Heart right ventricle (tissue), 16 donors: ENCODE measurements around the gene UBIAD1. TPM values are rescaled to one million over a fixed set of nuclear protein-coding genes. Genes with fewer than 3 reads are reported as not detected.

Source experiments
- ATAC-seq, 8 donors: fragments of 200-7000 bp; cut with Tn5 transposase; one replicate each; pipeline ENCODE4 v1.9.1; 2020; ENCODE audit warnings: mild to moderate bottlenecking in 8 of 8, moderate library complexity in 8 of 8, moderate number of reproducible peaks in 1 of 8
- DNase-seq, 2 donors: peaks; one replicate each; pipeline ENCODE4 v3.0.0-alpha.2; 2020
- H3K27ac ChIP-seq, 10 donors: fragments of 200-600 bp; sonication (generic) in 2 of 10; one replicate each; pipeline versions ENCODE4 v1.5.0 to v1.8.0; 2020 to 2022; ENCODE audit warnings: mild to moderate bottlenecking in 3 of 10
- H3K27me3 ChIP-seq, 7 donors: fragments of 200-600 bp; one replicate each; pipeline ENCODE4 v1.8.0; 2021 to 2022; ENCODE audit warnings: mild to moderate bottlenecking in 2 of 7
- H3K36me3 ChIP-seq, 9 donors: fragments of 200-600 bp; sonication (generic) in 1 of 9; one replicate each; pipeline versions ENCODE4 v1.5.0 to v1.8.0; 2020 to 2022; ENCODE audit warnings: mild to moderate bottlenecking in 2 of 9
- H3K4me1 ChIP-seq, 9 donors: fragments of 200-600 bp; sonication (generic) in 1 of 9; one replicate each; pipeline versions ENCODE4 v1.5.0 to v1.8.0; 2020 to 2022; ENCODE audit warnings: mild to moderate bottlenecking in 4 of 9
- H3K4me3 ChIP-seq, 10 donors: fragments of 200-600 bp; sonication (generic) in 2 of 10; one replicate each; pipeline versions ENCODE4 v1.5.0 to v1.8.0; 2020 to 2022; ENCODE audit warnings: mild to moderate bottlenecking in 7 of 10, moderate library complexity in 2 of 10
- H3K9me3 ChIP-seq, 11 donors: fragments of 200-600 bp in 10 of 11; sonication (generic) in 2 of 11; one replicate each; pipeline versions ENCODE4 v1.5.0 to v1.8.0; 2013 to 2022; ENCODE audit warnings: mild to moderate bottlenecking in 2 of 11, control low read depth in 1 of 11, moderate library complexity in 1 of 11
- WGBS, 2 donors: extraction: QIAGEN DNeasy Blood & Tissue Kit; methylation state at CpG; one replicate each; pipeline ENCODE4 v1.1.7; 2013; ENCODE audit warnings: inconsistent platforms in 1 of 2; 5-methylcytosine and 5-hydroxymethylcytosine counted together
- intact Hi-C, 10 donors: fragments of 100-400 bp; cut with DNase I; formaldehyde crosslinking; loops; one replicate each; pipeline versions ENCODE4 v1.11.1 to v1.14.2; 2022
- polyA plus RNA-seq, 2 donors: library from polyadenylated mRNA; stranded (reverse); fragments of 200-250 nt; gene quantifications; one replicate each; pipeline ENCODE4 v1.2.3, GENCODE V29; 2013
- total RNA-seq, 10 donors: library from RNA; stranded (reverse); fragmentation: NEBNext Ultra II Directional in 3 of 10; extraction: Animal tissue kit (Norgen Biotek cat#: 25700) in 3 of 10; gene quantifications; one replicate each; pipeline versions ENCODE4 v1.2.1 to v1.2.4, GENCODE V29; 2021 to 2023
- TF ChIP-seq, protein P1 (sequence below), 9 donors: fragments of 200-600 bp; sonication (generic) in 2 of 9; IDR thresholded peaks; one replicate each; pipeline versions ENCODE4 v1.5.0 to v1.8.0; 2021 to 2022; ENCODE audit warnings: antibody characterized with exemption in 9 of 9, mild to moderate bottlenecking in 5 of 9, moderate library complexity in 1 of 9
- donor health status: Arrhythmogenic right ventricular cardiomyopathy.
- donor health status: ischemic (EF 13 %, LVEDD 7.1; RV severe dilation, severe dysfunction).
- donor health status: healthy with polysubstance abuse.
- donor health status: DM: no; HTN: yes; CAD: no.
- donor health status: DM: no; HTN: no; CAD: no.
- donor health status: ischemic (EF 25% LVEDD 6.9; RV normal size, moderate dysfunction).
- donor health status: ischemic (EF 25% LVEDD 5.7; RV mildly dilated, moderate dysfunction).
- donor health status: healthy.
- donor health status: DM: yes; HTN: yes; CAD: no.
- donor health status: Ischemic cardiomyopathy.
- donor health status: ischemic (EF 35%, LVEDD 5.7; RV mildly dilated, moderate dysfunction).
- donor health status: nonischemic (EF 11% LVEDD 7.7; RV severe dilation, severe dysfunction).
- donor health status: DM: yes; HTN: yes; CAD: no.
- donor health status: PGD.
- donor health status: ischemic (EF 29% LVEDD 5.4; RV normal size, mild dysfunction).
- donor health status: nonischemic (EF 23%, LVEDD 6.1; RV moderate dilation, normal function).

UBIAD1 gene
- total and polyA plus RNA-seq, 12 donors: 4.9 to 17.4 (median 11.6) TPM

DNA sequence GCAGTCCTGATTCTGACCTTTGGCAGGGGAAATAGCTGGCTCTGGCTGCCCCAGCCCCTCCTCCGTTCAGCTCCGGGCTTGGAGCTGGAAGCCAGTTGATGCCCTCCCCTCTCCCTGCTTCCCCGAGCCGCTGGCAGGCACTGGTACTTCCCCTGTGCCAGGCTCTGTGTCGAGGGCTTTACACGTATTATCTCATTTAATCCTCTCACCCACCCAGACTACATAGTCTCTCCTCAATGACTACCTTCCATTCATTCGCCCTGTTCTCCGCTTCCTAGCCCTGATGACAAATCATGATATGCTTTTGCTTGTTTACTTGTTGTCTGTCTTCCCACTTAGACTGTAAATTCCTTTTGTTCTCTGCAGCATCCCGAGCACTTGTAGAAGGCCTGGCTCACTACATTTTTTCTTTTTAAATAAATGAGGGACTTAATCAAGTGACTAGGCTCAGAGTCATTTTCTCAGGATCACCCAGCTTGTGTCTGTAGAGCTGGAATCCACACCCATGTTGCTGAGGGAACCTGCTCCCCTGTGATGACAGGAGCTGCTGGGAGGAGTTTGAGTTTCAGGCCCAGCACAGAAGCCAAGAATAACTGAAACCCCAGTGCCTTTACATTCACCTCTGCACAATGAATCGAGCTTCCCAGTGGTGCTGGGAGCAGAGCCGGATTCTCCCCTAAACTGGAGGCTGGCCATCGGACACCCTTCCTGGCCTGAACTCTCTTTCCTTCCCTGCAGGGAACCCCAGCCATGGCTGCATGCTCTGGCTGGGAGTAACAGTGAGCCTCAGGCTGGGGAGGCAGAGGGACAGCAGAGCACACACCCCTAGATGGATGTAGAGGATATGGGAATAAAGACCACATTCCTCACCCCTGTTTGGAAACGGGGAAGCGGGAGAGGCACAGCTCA is 58.3 kb downstream of the UBIAD1 start:
- no peak overlapping the region for H3K27ac ChIP-seq
- ATAC-seq (no peak), DNase-seq (no peak)
- TF ChIP-seq, protein P1, sequence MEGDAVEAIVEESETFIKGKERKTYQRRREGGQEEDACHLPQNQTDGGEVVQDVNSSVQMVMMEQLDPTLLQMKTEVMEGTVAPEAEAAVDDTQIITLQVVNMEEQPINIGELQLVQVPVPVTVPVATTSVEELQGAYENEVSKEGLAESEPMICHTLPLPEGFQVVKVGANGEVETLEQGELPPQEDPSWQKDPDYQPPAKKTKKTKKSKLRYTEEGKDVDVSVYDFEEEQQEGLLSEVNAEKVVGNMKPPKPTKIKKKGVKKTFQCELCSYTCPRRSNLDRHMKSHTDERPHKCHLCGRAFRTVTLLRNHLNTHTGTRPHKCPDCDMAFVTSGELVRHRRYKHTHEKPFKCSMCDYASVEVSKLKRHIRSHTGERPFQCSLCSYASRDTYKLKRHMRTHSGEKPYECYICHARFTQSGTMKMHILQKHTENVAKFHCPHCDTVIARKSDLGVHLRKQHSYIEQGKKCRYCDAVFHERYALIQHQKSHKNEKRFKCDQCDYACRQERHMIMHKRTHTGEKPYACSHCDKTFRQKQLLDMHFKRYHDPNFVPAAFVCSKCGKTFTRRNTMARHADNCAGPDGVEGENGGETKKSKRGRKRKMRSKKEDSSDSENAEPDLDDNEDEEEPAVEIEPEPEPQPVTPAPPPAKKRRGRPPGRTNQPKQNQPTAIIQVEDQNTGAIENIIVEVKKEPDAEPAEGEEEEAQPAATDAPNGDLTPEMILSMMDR (IDR thresholded peaks at IDR 0.05): no peak
- 67 to 70% methylated on average over 14 of the region's 14 CpGs for whole genome bisulfite sequencing, 2 donors
- no peaks in the 10 kb centered on the region for H3K36me3 ChIP-seq
- peaks cover 0 to 48% (median 16%) of the 10 kb centered on the region in 7 donors for H3K27me3 ChIP-seq
- no peaks in the 10 kb centered on the region for H3K9me3 ChIP-seq
- intact Hi-C loops: loop anchor here in 1 of 10 donors (10.0 kb wide), 1 partner anchor 314 kb away; no protein-coding TSS in a partner anchor
- H3K4me1 ChIP-seq: no peaks in the 10 kb centered on the region
- no peak overlapping the region for H3K4me3 ChIP-seq

DNA sequence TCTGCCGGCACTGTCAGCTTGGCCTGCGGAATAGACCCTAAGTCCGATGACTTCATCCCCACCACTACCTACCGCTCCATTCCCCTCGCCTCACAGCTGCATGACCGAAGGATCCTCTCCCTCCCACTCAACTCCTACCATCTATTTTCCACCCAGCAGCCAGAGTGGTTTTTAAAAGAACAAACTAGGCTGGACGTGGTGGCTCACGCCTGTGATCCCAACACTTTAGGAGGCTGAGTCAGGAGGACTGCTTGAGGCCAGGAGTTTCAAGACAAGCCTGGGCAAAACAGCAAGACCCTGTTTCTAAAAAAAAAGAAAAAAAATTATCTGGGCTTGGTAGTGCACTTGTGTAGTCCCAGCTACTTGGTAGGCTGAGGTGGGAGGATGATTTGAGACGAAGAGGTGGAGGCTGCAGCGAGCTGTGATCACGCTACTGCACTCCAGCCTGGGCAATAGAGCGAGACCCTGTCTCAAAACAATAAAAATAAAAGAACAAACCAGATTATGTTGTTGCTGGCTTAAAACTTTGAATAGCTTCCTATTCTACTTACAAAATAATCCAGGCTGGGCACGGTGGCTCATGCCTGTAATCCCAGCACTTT is 59.0 kb downstream of the UBIAD1 start:
- intact Hi-C loops: loop anchor here in 1 of 10 donors (10.0 kb wide), 1 partner anchor 313 kb away; no protein-coding TSS in a partner anchor
- peaks cover 0 to 47% (median 14%) of the 10 kb centered on the region in 7 donors for H3K27me3 ChIP-seq
- H3K4me1 ChIP-seq: no peaks in the 10 kb centered on the region
- H3K27ac ChIP-seq: no peak overlapping the region
- no peaks in the 10 kb centered on the region for H3K9me3 ChIP-seq
- WGBS, 2 donors: 86 to 90% methylated on average over 13 of the region's 13 CpGs
- H3K4me3 ChIP-seq: no peak overlapping the region
- TF ChIP-seq, protein P1 (IDR thresholded peaks at IDR 0.05): no peak
- ATAC-seq: no peak
- DNase-seq: no peak
- H3K36me3 ChIP-seq: no peaks in the 10 kb centered on the region

DNA sequence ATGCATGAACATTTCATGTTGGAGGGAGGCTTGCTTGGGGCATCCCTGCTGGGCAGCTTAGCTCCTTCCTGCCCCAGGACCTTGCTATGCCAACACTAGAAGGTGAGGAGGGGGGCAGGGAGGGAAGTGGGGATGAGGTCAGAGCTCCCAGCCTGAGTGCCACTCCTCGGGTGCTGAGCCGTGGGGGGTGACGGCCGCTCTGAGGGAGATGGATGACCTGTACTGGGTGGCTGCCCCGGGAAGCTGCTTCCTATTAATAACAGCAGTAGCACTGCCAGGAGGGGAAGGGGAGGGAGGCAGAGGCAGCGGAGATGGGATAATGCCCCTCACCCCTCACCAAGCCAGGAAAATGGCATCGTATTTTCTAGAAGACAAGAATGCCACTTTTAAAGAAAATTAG is 60.6 kb downstream of the UBIAD1 start:
- no peaks in the 10 kb centered on the region for H3K9me3 ChIP-seq
- intact Hi-C loops: loop anchor here in 1 of 10 donors (10.0 kb wide), 1 partner anchor 311 kb away; no protein-coding TSS in a partner anchor
- no peaks in the 10 kb centered on the region for H3K36me3 ChIP-seq
- H3K27ac ChIP-seq: no peak overlapping the region
- H3K4me3 ChIP-seq: no peak overlapping the region
- peaks cover under 1 to 57% (median 11%) of the 10 kb centered on the region in 7 donors for H3K27me3 ChIP-seq
- TF ChIP-seq, protein P1 (IDR thresholded peaks at IDR 0.05): no peak
- ATAC-seq (no peak), DNase-seq (no peak)
- H3K4me1 ChIP-seq: peaks cover 0 to 3% (median 0%) of the 10 kb centered on the region in 9 donors
- 38 to 39% methylated on average over 7 of the region's 7 CpGs for WGBS, 2 donors

DNA sequence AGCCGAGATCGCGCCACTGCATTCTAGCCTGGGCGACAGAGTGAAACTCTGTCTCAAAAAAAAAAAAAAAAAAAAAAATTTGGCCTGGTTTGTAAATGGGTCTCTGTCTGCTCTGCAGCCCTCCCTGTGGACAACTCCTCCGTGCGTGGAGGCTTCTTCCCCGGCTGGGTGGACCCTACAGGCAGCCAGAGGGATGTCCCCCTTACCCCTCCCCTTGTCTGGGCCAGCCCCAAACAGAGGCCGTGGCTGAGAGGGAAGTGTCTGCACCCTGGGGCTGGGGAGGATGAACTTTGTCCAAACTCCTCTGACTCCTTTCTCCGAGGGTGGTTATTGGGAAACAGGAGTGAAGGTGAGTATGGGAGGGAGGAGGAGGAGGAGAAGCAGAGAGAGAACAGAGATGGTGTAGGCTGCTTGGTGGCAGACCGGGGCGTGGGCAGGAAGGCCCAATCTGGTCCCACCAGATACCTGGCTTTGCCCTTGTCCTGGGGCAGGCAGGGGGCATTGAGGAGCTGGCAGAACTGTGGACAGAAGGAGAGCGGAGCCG is 61.3 kb downstream of the UBIAD1 start:
- Histone ChIP-seq H3K27ac (no peak overlapping the region), H3K9me3 (no peaks in the 10 kb centered on the region), H3K27me3 (peaks cover 4 to 58% (median 18%) of the 10 kb centered on the region in 7 donors), H3K4me1 (peaks cover 0 to 3% (median 0%) of the 10 kb centered on the region in 9 donors), H3K4me3 (no peak overlapping the region), H3K36me3 (no peaks in the 10 kb centered on the region)
- DNase-seq: no peak
- TF ChIP-seq, protein P1 (IDR thresholded peaks at IDR 0.05): no peak
- ATAC-seq: no peak
- 59 to 66% methylated on average over 13 of the region's 13 CpGs for WGBS, 2 donors
- intact Hi-C loops: loop anchor here in 1 of 10 donors (10.0 kb wide), 1 partner anchor 310 kb away; no protein-coding TSS in a partner anchor
